Activated CD8-positive, alpha-beta T cell treated with anti-CD3 and anti-CD28 coated beads for 36 hours (primary cell): Measurements from ENCODE around the gene DOCK4. TPM values are rescaled to one million over a fixed set of nuclear protein-coding genes. Genes with fewer than 3 reads are reported as not detected.
A peak's percentile ranks its signal among the peaks of the same experiment; 100 is the strongest.

Experiments used
- ATAC-seq: fragments of 200-7000 bp; cut with Tn5 transposase; one replicate; pipeline ENCODE4 v1.10.0; 2021; ENCODE audit warnings: mild to moderate bottlenecking, moderate library complexity
- CTCF ChIA-PET: fragments of 350-600 bp; sonication (Branson Sonifier 250); formaldehyde crosslinking; loops from one replicate; lab custom pipeline; 2021; ENCODE audit warnings: antibody characterized with exemption; lab: Charles Lee
- POLR2A ChIA-PET: fragments of 350-600 bp; sonication (Branson Sonifier 250); formaldehyde crosslinking; loops from one replicate; lab custom pipeline; 2021; ENCODE audit warnings: antibody characterized with exemption; lab: Charles Lee
- DNase-seq: peaks from one replicate; pipeline ENCODE4 v3.0.0-alpha.2; 2020
- H3K27ac Mint-ChIP-seq: one replicate; pipeline ENCODE4 v1.8.0; 2021; ENCODE audit warnings: mild to moderate bottlenecking, mixed read lengths
- H3K27me3 Mint-ChIP-seq: one replicate; pipeline ENCODE4 v1.8.0; 2021; ENCODE audit warnings: mixed read lengths
- H3K36me3 Mint-ChIP-seq: one replicate; pipeline ENCODE4 v1.8.0; 2021; ENCODE audit warnings: low read depth, mixed read lengths
- H3K4me1 Mint-ChIP-seq: one replicate; pipeline ENCODE4 v1.8.0; 2021; ENCODE audit warnings: low read depth, mixed read lengths
- H3K4me3 Mint-ChIP-seq: one replicate; pipeline ENCODE4 v1.8.0; 2021; ENCODE audit warnings: mild to moderate bottlenecking, moderate library complexity, mixed read lengths
- H3K9me3 Mint-ChIP-seq: one replicate; pipeline ENCODE4 v1.8.0; 2021; ENCODE audit warnings: mixed read lengths
- CTCF ChIP-seq: fragments of 200-600 bp; IDR thresholded peaks from one replicate; pipeline ENCODE4 v1.8.0; 2022; ENCODE audit warnings: antibody characterized with exemption, mild to moderate bottlenecking
- intact Hi-C: fragments of 100-400 bp; cut with micrococcal nuclease; formaldehyde crosslinking; loops from one replicate; pipeline ENCODE4 v1.10.0; 2022
- total RNA-seq, 2 experiments: library from RNA; stranded (reverse); gene quantifications; one replicate each; pipeline ENCODE4 v1.2.3, GENCODE V29; 2021

Gene DOCK4
- total RNA-seq, 2 experiments from 2014 or later, result 0.31 to 0.32 TPM

- intact Hi-C loops, result no loop called here
- DNase-seq (no peak), ATAC-seq (no peak)
- CTCF ChIA-PET, result no interaction called here
- no peak for TF ChIP-seq CTCF
- peaks cover 4% of the 10 kb centered on the region for H3K4me1 Mint-ChIP-seq
- POLR2A ChIA-PET, result no interaction called here
- H3K27me3 Mint-ChIP-seq, result no peaks in the 10 kb centered on the region
- H3K4me3 Mint-ChIP-seq, result no peak overlapping the region
- no peaks in the 10 kb centered on the region for H3K9me3 Mint-ChIP-seq
- no peaks in the 10 kb centered on the region for H3K36me3 Mint-ChIP-seq
- no peak overlapping the region for H3K27ac Mint-ChIP-seq
Measured at GRCh38 chr7:112010994-112011393, 195.2 kb downstream of the DOCK4 start.

- no peak for TF ChIP-seq CTCF
- ChIA-PET POLR2A (no interaction called here), CTCF (no interaction called here)
- intact Hi-C loops, result no loop called here
- Mint-ChIP-seq H3K9me3 (no peaks in the 10 kb centered on the region), H3K27me3 (no peaks in the 10 kb centered on the region), H3K36me3 (no peaks in the 10 kb centered on the region), H3K4me1 (peaks cover 4% of the 10 kb centered on the region), H3K27ac (no peak overlapping the region), H3K4me3 (no peak overlapping the region)
- ATAC-seq (no peak), DNase-seq (no peak)
Measured at GRCh38 chr7:112010109-112010508, 196.1 kb downstream of the DOCK4 start.

GRCh38 chr7:112009081-112009480 lies 197.1 kb downstream of the DOCK4 start:
- POLR2A ChIA-PET, result no interaction called here
- Mint-ChIP-seq H3K27ac (no peak overlapping the region), H3K9me3 (no peaks in the 10 kb centered on the region), H3K27me3 (no peaks in the 10 kb centered on the region), H3K36me3 (no peaks in the 10 kb centered on the region), H3K4me1 (peaks cover 4% of the 10 kb centered on the region), H3K4me3 (no peak overlapping the region)
- no peak for TF ChIP-seq CTCF
- ATAC-seq, result peak; percentile 42
- CTCF ChIA-PET, result no interaction called here
- no peak for DNase-seq
- intact Hi-C loops, result no loop called here

DNA sequence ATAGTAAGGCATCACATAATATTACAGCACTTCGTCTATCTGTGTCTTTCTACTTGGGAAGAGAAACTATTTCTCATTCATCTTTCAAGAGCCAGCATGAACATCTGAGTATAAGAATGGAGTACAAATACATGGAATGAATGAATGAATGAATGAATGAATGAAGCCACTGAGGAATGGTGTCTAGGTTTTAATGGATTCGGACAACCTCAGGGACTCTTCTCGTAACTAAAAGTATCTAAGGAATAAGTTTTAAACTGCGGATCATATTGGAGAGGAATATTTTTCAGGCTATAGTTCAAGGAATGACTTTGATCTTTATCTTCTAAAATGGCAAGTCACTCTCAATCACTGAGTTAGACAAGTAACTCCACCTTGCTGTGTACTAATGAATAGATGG lies 199.0 kb downstream of the DOCK4 start:
- peaks cover 4% of the 10 kb centered on the region for H3K4me1 Mint-ChIP-seq
- no peaks in the 10 kb centered on the region for H3K9me3 Mint-ChIP-seq
- no peak for TF ChIP-seq CTCF
- ATAC-seq (no peak), DNase-seq (no peak)
- no peaks in the 10 kb centered on the region for H3K36me3 Mint-ChIP-seq
- H3K27me3 Mint-ChIP-seq, result no peaks in the 10 kb centered on the region
- no peak overlapping the region for H3K4me3 Mint-ChIP-seq
- intact Hi-C loops, result no loop called here
- H3K27ac Mint-ChIP-seq, result no peak overlapping the region
- CTCF ChIA-PET, result interaction anchor here (0.9 kb wide), 1 partner anchor 15 kb away, joined by 4 read pairs; no protein-coding TSS in a partner anchor
- POLR2A ChIA-PET, result no interaction called here

DNA sequence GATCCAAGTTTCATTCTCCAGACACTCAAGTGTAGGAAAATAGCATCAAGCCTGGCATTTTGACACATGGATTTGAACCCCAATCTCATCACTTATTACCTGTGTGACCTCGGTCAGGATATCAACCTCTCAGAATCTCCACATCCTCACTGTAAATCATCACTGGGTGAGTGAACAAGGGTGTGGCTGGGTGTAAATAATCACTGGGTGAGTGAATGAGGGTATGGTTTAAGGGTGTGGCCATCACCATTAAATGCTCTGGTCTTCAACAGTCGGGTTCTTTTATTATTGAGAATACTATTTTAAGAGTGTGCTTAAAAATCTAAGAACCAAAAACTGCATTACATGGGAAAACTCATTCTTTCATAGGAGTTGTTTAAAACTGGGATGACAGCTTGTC lies 200.1 kb downstream of the DOCK4 start:
- ATAC-seq, result no peak
- intact Hi-C loops, result no loop called here
- no peak for TF ChIP-seq CTCF
- Mint-ChIP-seq H3K27ac (no peak overlapping the region), H3K4me3 (no peak overlapping the region), H3K36me3 (no peaks in the 10 kb centered on the region), H3K27me3 (no peaks in the 10 kb centered on the region), H3K9me3 (no peaks in the 10 kb centered on the region), H3K4me1 (peaks cover 4% of the 10 kb centered on the region)
- CTCF ChIA-PET, result no interaction called here
- POLR2A ChIA-PET, result no interaction called here
- no peak for DNase-seq
